GM18505 (cell line): ENCODE measurements around the gene LYRM4.

Experiments used
- ATAC-seq: cut with Tn5 transposase; IDR thresholded peaks from one replicate; pipeline ENCODE4 v1.9.1; 2021; ENCODE audit not compliant: unreplicated experiment
- POLR2A ChIP-seq: IDR thresholded peaks from 4 replicates; pipeline ENCODE4 v1.6.1; 2011; ENCODE audit warnings: borderline replicate concordance; ENCODE audit not compliant: insufficient read depth, insufficient read length; ENCODE audit errors: extremely low read depth

The LYRM4 gene

DNA sequence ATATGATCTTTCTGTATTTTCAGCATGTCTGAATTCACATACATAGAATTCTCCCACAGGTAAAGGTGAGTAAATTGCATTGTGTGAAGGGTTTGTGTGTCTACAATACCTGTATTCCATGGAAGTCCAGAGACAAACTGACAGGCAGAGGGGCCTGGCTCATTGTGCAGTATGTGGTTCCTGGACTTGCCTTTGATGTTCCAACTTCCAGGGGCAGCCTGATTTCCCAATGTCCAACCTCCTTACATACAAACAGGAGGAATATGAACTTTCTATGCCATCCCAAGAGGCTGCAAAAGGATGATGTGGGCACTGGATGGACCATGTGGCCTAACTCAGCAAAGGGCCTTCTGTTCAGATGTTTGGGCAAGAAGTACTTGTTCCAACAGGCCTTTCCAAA lies 58.5 kb downstream of the LYRM4 start:
- no peak for TF ChIP-seq POLR2A

DNA sequence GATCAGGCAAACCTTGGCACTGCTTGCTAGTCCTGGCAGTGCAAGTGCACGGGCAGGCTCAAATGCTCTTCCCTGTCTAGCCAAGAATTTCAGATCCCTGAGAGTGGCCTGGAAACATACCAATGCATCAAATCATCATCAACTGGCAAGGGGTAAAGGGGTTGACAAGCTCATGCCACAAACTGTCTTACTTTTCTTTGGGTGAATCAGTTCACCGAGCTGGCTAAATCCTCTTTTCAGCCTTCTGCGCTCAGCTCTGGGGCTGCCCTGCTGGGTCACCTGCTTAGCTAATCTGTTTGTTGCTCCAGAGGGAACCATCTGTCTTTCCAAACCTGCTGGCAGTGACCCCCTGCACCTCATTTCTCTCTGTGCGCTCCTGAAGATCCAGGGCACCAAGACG lies 59.5 kb downstream of the LYRM4 start:
- no peak for TF ChIP-seq POLR2A
- ATAC-seq: no peak

More for the DNA sequence above, 58.5 kb downstream of the LYRM4 start:
- ATAC-seq: no peak

DNA sequence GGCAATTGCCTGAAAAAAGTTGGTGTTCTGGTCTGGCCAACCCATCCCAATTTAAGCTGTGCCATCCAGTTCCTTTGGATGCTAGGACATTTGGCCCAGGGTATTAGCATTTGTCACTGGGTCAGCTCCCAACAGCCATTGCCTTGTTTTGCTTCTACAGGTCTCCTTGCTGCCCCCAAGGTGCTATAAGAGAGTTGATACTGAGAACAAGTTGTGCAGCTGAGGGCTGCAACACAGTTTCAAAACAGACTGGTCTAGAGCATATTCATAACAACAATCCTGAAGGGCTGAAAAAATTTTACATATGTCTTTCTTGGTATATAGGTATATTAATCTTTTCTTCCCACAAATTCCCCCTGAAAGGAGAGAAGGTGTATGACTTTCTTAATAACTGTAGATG lies 61.0 kb downstream of the LYRM4 start:
- no peak for TF ChIP-seq POLR2A
- no peak for ATAC-seq

DNA sequence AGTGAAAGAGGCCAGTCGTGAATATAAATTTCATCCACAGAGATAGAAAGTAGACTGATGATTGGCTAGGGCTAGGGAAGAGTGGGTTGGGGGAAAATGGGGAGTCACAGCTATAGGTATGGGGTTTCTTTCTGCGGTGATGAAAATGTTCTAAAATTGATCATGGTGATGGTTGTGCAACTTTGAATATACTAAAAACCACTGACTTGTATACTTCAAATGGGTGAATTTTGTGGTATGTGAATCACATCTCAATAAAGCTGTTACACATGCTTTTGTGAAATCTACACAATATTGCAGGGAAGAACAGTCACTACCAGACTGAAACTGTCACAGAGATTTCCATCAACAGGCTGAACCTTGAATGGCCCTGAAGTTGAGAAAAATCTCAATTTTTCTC lies 61.5 kb downstream of the LYRM4 start:
- ATAC-seq: no peak

DNA sequence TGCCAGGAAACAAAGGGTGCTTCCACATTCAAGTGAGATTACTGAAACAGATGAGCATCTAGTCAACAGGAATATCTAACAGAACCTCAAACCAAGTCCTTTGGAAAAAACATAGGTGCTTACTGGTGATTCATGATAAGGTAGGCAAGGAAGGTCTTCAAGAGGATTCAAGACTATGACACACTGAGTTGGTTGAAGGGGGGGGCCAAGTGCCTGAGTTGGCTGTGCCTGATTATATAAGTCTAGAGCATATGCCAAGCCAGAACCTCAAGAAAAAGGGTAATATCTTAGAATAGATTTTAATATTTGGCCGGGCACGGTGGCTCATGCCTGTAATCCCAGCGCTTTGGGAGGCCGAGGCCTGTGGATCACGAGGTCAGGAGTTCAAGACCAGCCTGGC lies 63.7 kb downstream of the LYRM4 start:
- ATAC-seq: no peak
- TF ChIP-seq POLR2A: no peak

More for the DNA sequence above, 61.5 kb downstream of the LYRM4 start:
- no peak for TF ChIP-seq POLR2A

DNA sequence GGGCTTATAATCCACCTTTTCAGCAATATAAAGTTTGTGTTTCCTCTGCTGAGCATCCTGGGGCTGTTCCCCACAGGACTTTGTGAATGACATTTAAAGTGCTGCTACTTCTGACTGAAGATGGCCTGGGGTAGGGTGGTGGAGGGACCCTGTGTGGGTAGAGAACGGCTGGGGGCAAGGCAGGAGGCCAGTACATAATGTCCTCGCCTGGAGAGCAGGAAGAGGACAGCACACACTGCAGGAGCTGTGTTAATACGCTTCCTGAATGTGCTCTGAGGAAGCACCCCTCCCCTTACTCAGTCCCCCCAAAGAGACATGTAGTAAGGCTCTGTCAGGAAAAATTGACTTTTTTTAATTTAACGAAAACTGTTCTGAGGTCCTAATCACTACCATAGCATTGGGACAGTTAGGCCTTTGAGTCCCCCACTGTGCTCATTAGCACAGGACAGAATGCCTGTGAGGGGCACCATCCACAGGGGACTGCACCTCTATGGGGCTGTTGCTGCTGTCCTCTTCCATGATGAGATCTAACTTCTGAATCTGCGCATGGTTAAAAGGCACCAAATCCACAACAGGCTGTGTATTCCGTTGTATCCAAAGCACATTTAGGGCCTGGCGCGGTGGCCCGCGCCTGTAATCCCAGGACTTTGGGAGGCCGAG lies 68.5 kb downstream of the LYRM4 start:
- no peak for TF ChIP-seq POLR2A
- no peak for ATAC-seq

DNA sequence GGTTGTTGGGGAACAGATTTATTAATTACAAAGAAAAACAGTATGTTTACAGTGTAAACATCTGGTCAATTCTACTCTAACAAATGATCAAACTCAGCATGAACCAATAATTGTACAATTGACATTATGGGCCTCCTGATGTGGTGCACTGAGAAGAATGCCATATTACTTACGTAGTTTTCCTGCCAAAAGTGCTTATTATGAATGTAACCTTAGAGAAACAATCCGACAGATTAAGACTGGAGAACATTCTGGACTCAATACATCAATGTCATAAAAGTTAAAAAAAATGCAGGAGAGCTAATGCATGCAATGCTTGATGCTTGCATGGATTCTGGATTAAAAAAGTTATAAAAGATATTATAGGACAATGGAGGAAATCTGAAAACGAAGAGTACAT lies 69.0 kb downstream of the LYRM4 start:
- ATAC-seq: no peak
- TF ChIP-seq POLR2A: no peak

DNA sequence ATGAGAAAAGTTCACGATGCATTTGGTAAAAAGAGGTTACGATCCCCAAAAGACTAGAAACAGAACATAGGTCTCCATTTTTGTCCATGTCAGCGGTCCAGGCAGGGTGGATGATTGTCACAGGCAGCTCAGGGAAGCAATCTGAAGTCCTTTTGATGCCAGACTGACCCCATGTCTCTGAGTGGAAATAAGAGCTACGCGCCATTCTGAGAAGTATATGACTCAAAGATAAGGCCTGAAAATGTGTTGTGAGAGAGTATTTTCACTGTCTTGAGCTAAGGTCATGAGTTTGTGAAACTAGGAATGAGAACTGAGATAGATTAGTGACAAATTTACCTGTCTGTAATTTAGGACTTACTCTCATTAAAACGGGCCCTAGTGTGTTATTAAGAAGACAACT lies 69.5 kb downstream of the LYRM4 start:
- ATAC-seq: no peak
- no peak for TF ChIP-seq POLR2A

DNA sequence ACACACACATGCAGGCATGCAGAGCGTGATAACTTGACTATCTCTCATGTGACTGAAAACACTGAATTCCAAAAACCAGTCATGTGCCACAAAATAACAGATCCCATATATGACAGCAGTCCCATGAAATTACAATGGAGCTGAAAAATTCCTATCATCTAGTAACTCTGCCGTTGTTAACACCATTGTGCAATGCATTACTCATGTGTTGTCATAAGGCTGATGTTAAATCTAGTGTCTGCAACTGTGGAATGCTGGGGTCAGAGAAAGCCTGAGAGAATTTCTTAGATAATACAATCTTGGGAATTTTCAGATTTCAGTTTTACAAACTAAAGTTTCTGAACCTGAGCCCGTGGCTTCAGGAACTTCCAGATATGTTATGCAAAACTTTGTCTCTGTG lies 70.2 kb downstream of the LYRM4 start:
- no peak for TF ChIP-seq POLR2A
- ATAC-seq: no peak

DNA sequence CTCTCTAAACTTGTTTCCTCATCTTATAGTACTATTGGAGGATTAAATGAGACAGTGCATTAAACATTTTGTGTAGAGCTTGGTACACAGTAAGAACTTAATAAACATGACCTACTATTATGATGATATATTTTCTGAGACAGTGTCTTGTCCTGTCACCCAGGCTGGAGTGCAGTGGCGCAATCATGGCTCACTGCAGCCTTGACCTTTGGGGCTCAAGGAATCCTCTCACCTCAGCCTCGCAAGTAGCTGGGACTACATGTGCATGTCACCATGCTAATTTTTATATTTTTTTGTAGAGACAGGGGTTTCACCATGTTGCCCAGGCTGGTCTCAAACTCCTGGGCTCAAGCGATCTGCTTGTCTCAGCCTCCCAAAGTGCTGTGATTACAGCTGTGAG lies 72.1 kb downstream of the LYRM4 start:
- ATAC-seq: no peak
- no peak for TF ChIP-seq POLR2A

DNA sequence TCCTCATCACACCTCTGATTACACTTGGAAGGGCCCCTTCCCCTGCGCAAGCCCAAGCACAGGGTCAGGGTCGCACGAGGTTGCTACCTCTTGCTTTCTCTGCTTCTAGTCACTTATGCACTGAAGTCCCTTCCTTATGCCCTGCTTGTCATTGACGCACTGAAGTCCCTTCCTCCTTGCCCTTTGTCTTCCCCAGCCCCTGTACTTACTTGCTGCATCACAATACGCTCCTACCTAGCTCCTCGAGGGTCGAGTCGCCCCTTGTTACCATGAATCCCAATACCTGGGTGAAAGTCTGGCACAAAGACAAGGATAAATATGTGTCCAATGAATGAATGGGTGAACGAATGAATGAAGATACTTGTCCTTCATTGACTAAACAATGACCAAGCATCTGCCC lies 75.9 kb downstream of the LYRM4 start:
- ATAC-seq: no peak
- TF ChIP-seq POLR2A: no peak

DNA sequence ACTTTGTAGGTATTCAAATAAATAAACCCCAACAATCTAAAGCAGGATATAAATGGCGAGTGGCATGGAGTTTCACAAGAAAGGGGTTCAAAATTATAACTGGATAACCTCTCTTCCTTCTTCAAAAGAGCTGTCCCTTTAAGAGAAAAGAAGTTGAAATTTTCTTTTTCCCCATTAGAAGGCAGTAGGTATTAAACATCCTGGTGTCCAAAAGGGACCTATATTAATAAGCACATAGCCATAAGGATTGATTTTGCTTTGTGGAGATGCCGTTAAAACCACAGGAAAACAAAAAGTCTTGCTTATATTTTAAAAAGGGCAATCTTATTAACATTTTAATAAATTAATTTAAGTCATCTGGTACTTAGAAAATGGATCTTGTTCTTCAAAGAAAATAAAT lies 76.5 kb downstream of the LYRM4 start:
- ATAC-seq: no peak
- TF ChIP-seq POLR2A: no peak

DNA sequence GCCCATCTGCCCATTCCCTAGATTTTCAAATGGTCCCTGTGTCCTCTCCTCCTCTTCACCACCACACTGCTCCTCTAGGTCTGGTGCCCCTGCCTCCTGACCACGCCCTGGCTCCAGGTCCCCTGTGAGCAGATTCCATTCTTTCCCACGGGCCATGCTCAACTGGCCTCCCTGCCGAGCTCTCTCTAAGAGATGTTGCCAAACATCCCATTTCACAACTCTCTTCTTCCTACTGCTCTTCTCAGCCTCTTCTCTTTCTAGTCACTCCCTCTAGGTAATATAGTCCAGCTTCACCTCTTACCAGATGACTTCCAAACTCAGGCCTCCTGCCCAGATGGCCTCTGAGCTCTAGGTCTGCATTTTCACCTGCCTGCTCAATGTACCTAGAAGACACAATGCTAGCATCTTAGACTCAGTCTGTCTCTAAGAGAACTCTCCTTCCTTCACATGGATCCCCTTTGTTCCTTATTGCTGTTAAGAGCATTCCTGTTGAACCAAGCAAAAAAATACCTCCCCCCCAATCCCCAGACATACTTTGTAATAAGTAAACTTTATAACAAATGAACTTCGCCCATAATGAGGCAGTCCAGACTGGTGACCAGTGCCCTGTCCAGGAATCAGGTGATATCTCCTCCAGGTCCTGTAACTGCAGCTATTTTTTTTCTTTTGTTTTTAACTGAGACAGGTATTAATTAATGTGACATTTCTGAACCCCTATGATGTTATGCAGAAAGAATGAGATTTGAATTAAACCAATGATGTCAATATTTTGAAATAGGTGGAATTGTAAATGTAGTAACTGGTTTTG lies 79.0 kb downstream of the LYRM4 start:
- no peak for TF ChIP-seq POLR2A
- ATAC-seq: no peak

DNA sequence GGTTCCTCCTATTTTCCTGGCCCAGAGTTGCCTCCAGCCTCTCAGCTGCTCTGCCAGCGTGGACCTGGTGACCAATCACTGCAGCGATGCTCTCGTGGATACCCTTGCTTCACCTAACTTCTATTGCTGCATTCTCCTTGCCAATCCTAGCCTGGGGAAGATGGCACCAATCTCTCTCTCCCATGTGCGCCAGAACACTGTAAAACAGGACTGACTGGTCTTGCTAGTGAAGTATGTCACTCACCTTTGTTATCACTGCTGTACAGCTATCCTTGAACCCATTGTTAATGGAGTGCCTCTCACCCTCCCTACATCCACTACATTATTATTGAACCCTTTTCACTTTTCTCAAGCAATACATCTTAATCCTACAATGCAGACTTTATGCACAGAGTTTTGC lies 80.1 kb downstream of the LYRM4 start:
- TF ChIP-seq POLR2A: no peak
- ATAC-seq: no peak
